CD4-positive, alpha-beta T cell treated with Interleukin-17A for 1 hour (primary cell): Measurements from ENCODE around the gene EPB41L4B.
"Not testable (repeated sequence)": the region's sequence is repeated elsewhere in the genome, so short reads cannot be mapped to it uniquely, and the experiment has no call there.

Source experiments
- DNase-seq: peaks from one replicate; pipeline ENCODE4 v3.0.0-alpha.2; 2020

Gene EPB41L4B

GRCh38 chr9:109156708-109157107 is 164.2 kb downstream of the EPB41L4B start:
- DNase-seq = no peak

GRCh38 chr9:109150925-109151545 is 169.8 kb downstream of the EPB41L4B start:
- DNase-seq = no peak

GRCh38 chr9:109149722-109150121 is 171.1 kb downstream of the EPB41L4B start:
- DNase-seq = no peak

GRCh38 chr9:109149089-109149488 is 171.8 kb downstream of the EPB41L4B start:
- DNase-seq = no peak

- DNase-seq = no peak
These were observed 175.8 kb downstream of the EPB41L4B start for GRCh38 chr9:109145051-109145450.

- DNase-seq = peak; percentile 20
These were observed 176.8 kb downstream of the EPB41L4B start for GRCh38 chr9:109143881-109144562.

GRCh38 chr9:109141375-109141774 is 179.5 kb downstream of the EPB41L4B start:
- no peak for DNase-seq

GRCh38 chr9:109139851-109140250 is 181.0 kb downstream of the EPB41L4B start:
- DNase-seq = no peak

- no peak for DNase-seq
These were observed 182.4 kb downstream of the EPB41L4B start for GRCh38 chr9:109138421-109138820.

GRCh38 chr9:109134167-109134578 is 186.7 kb downstream of the EPB41L4B start:
- no peak for DNase-seq

- no peak for DNase-seq
These were observed 187.3 kb downstream of the EPB41L4B start for GRCh38 chr9:109133533-109133932.

- no peak for DNase-seq
These were observed 188.3 kb downstream of the EPB41L4B start for GRCh38 chr9:109132567-109133021.

- DNase-seq = no peak
These were observed 191.2 kb downstream of the EPB41L4B start for GRCh38 chr9:109129470-109130197.

GRCh38 chr9:109126671-109127070 is 194.2 kb downstream of the EPB41L4B start:
- not testable (repeated sequence) for DNase-seq

- no peak for DNase-seq
These were observed 196.7 kb downstream of the EPB41L4B start for GRCh38 chr9:109124121-109124520.

GRCh38 chr9:109122726-109123621 is 197.9 kb downstream of the EPB41L4B start:
- no peak for DNase-seq
